A549 (cell line): ENCODE data around the gene COX19. TPM values are rescaled to one million over a fixed set of nuclear protein-coding genes. Genes with fewer than 3 reads are reported as not detected.
A peak's percentile ranks its signal among the peaks of the same experiment; 100 is the strongest.

Experiments
- ATAC-seq, 2 experiments: fragments of 200-7000 bp in 1 of 2; fragments of >200 bp in 1 of 2; cut with Nextera tagmentation in 1 of 2; cut with Tn5 transposase in 1 of 2; 3 replicates each; pipeline versions ENCODE4 v1.8.0 to v1.9.1; 2018 to 2020; ENCODE audit warnings: mild to moderate bottlenecking in 1 of 2, moderate library complexity in 1 of 2
- CTCF ChIA-PET: fragments of 300-600 bp; sonication (Branson Sonifier 250); formaldehyde crosslinking; extraction: SDS; loops from one replicate; lab custom pipeline; 2021; ENCODE audit warnings: antibody characterized with exemption, inconsistent platforms; lab: Yijun Ruan, JAX
- POLR2A ChIA-PET: fragments of 350-600 bp; formaldehyde crosslinking; extraction: SDS; loops from one replicate; lab custom pipeline; 2021; ENCODE audit warnings: antibody characterized with exemption, inconsistent platforms; lab: Yijun Ruan, JAX
- DNase-seq, 2 experiments: peaks; one replicate each; pipeline versions ENCODE4 v3.0.0 to v3.0.0-alpha.2; 2011 to 2016; ENCODE audit warnings: low read depth in 1 of 2, low spot score in 1 of 2
- FAIRE-seq: peaks from 2 replicates; lab custom pipeline; 2011; peaks lifted over from hg19 to GRCh38; lab: Jason Lieb, UNC
- H3K27ac ChIP-seq, 2 experiments: fragments of >200 bp; sonication (Bioruptor Twin); formaldehyde crosslinking; 3 replicates each; pipeline ENCODE4 v1.5.1; 2016 to 2017
- H3K4me1 ChIP-seq: fragments of >200 bp; sonication (Bioruptor Twin); formaldehyde crosslinking; 3 replicates; pipeline ENCODE4 v1.6.1; 2016
- H3K4me2 ChIP-seq: fragments of >200 bp; sonication (Bioruptor Twin); formaldehyde crosslinking; 3 replicates; pipeline ENCODE4 v1.6.1; 2016
- H3K4me3 ChIP-seq: fragments of >200 bp; sonication (Bioruptor Twin); formaldehyde crosslinking; 3 replicates; pipeline ENCODE4 v1.5.1; 2016
- H3K9me3 ChIP-seq: fragments of >200 bp; sonication (Bioruptor Twin); formaldehyde crosslinking; 3 replicates; pipeline ENCODE4 v1.6.1; 2016
- EHF ChIP-seq: fragments of 250-450 bp; sonication (Bioruptor Pico); IDR thresholded peaks from 2 replicates; pipeline ENCODE4 v1.5.0; 2020; ENCODE audit warnings: mild to moderate bottlenecking
- ESRRA ChIP-seq: fragments of 150-350 bp; IDR thresholded peaks from 2 replicates; pipeline ENCODE4 v1.6.1; 2014; ENCODE audit warnings: mild to moderate bottlenecking, low read length, borderline replicate concordance
- FOSL2 ChIP-seq, 2 experiments: fragments of 450-650 bp in 1 of 2; fragments of >200 bp in 1 of 2; sonication (Bioruptor Twin) in 1 of 2; formaldehyde crosslinking; IDR thresholded peaks; 2 replicates each; pipeline versions ENCODE4 v1.5.0 to v1.6.1; 2016 to 2020; ENCODE audit warnings: mild to moderate bottlenecking in 1 of 2, moderate library complexity in 1 of 2
- GATA3 ChIP-seq: IDR thresholded peaks from 2 replicates; pipeline ENCODE4 v1.6.1; 2012; ENCODE audit warnings: borderline replicate concordance
- HDAC2 ChIP-seq: fragments of 200-600 bp; sonication (generic); IDR thresholded peaks from 2 replicates; pipeline ENCODE4 v1.6.1; 2016
- HMGXB4 ChIP-seq: fragments of 250-450 bp; sonication (Bioruptor Pico); IDR thresholded peaks from 2 replicates; pipeline ENCODE4 v1.5.0; 2021; ENCODE audit warnings: mild to moderate bottlenecking, moderate library complexity, borderline replicate concordance
- JUN ChIP-seq, 2 experiments: fragments of >200 bp; sonication (Bioruptor Twin); formaldehyde crosslinking; IDR thresholded peaks; 2 replicates in 1 of 2; 3 replicates in 1 of 2; pipeline ENCODE4 v1.6.1; 2016 to 2017
- KDM1A ChIP-seq: fragments of 200-600 bp; sonication (generic); IDR thresholded peaks from 2 replicates; pipeline ENCODE4 v1.6.1; 2016; ENCODE audit warnings: low read depth, mild to moderate bottlenecking
- KDM5A ChIP-seq: fragments of 200-600 bp; sonication (generic); IDR thresholded peaks from 2 replicates; pipeline ENCODE4 v1.6.1; 2016; ENCODE audit warnings: antibody characterized with exemption, mild to moderate bottlenecking
- MAFK ChIP-seq: fragments of 450-650 bp; IDR thresholded peaks from 2 replicates; pipeline ENCODE4 v1.6.1; 2014; ENCODE audit not compliant: partially characterized antibody
- MAX ChIP-seq: IDR thresholded peaks from 2 replicates; pipeline ENCODE4 v1.6.1; 2012
- MAZ ChIP-seq: fragments of 150-350 bp; IDR thresholded peaks from 2 replicates; pipeline ENCODE4 v1.6.1; 2014; ENCODE audit warnings: antibody characterized with exemption, low read depth, low read length, borderline replicate concordance
- PHF8 ChIP-seq: fragments of 200-600 bp; sonication (generic); IDR thresholded peaks from 2 replicates; pipeline ENCODE4 v1.6.1; 2016; ENCODE audit warnings: low read depth, mild to moderate bottlenecking, antibody characterized with exemption, moderate library complexity, borderline replicate concordance
- POLR2AphosphoS2 ChIP-seq: conservative IDR thresholded peaks from 2 replicates; pipeline ENCODE4 v1.6.1; 2012; ENCODE audit warnings: low read length, improper control_type of control experiment, inconsistent platforms
- RAD21 ChIP-seq, 2 experiments: fragments of >200 bp in 1 of 2; sonication (Bioruptor Twin) in 1 of 2; formaldehyde crosslinking in 1 of 2; IDR thresholded peaks in 1 of 2; conservative IDR thresholded peaks in 1 of 2; 2 replicates in 1 of 2; 3 replicates in 1 of 2; pipeline ENCODE4 v1.6.1; 2012 to 2018; ENCODE audit warnings: inconsistent platforms in 1 of 2
- RNF2 ChIP-seq: fragments of 200-600 bp; sonication (generic); IDR thresholded peaks from 2 replicates; pipeline ENCODE4 v1.6.1; 2016; ENCODE audit warnings: low read depth, mild to moderate bottlenecking, antibody characterized with exemption, moderate library complexity, borderline replicate concordance
- SMC3 ChIP-seq: fragments of >200 bp; sonication (Bioruptor Twin); formaldehyde crosslinking; IDR thresholded peaks from 3 replicates; pipeline ENCODE4 v1.6.1; 2018; ENCODE audit warnings: inconsistent platforms
- SREBF2 ChIP-seq: fragments of 450-650 bp; IDR thresholded peaks from 2 replicates; pipeline ENCODE4 v1.6.1; 2014; ENCODE audit warnings: mild to moderate bottlenecking, moderate library complexity
- USF2 ChIP-seq: fragments of 450-650 bp; IDR thresholded peaks from 2 replicates; pipeline ENCODE4 v1.6.1; 2014; ENCODE audit warnings: antibody characterized with exemption
- WGBS: methylation state at CpG from one replicate; pipeline ENCODE4 v1.1.6; 2017; ENCODE audit errors: missing lambda C conversion rate; 5-methylcytosine and 5-hydroxymethylcytosine counted together
- polyA plus RNA-seq, 4 experiments: library from polyadenylated mRNA; depleted of rRNA in 3 of 4; stranded (reverse); fragments of >200 nt; fragmentation: RNase III in 1 of 4; extraction: RNeasy Plus Mini Kit Qiagen cat#74134 plus additional on column Dnase treatment in 1 of 4; gene quantifications; 2 replicates in 3 of 4; 3 replicates in 1 of 4; pipeline ENCODE4 v1.2.3, GENCODE V29; 2011 to 2017

The COX19 gene
- polyA plus RNA-seq, 2 of the 4 experiments (the other 2 are of a cell fraction), result 6.2 to 7.6 TPM

GRCh38 chr7:972676-973309, 2.6 kb downstream of the COX19 start:
- FAIRE-seq (no peak), ATAC-seq (no peak), DNase-seq (no peak)
- POLR2A ChIA-PET, result interaction anchor here (1.0 kb wide), 1 partner anchor 13 kb away, joined by 4 read pairs; no protein-coding TSS in a partner anchor
- CTCF ChIA-PET, result interaction anchor here (0.7 to 8.7 kb wide), 6 partner anchors 10 to 116 kb away, joined by 3 to 108 read pairs (median 3); no protein-coding TSS in a partner anchor
- no peaks in the 10 kb centered on the region for H3K9me3 ChIP-seq
- no peak overlapping the region for H3K27ac ChIP-seq
- 86% methylated on average over 10 of the region's 10 CpGs for WGBS
- H3K4me3 ChIP-seq, result no peak overlapping the region
- no peak overlapping the region; the same call in 2 of the 3 replicates for H3K4me2 ChIP-seq
- TF ChIP-seq MAFK (peak; percentile 67), PHF8 (no peak), FOSL2 (IDR thresholded peaks at IDR 0.05) (no peak), FOSL2 (CRISPR knock-in tag; IDR thresholded peaks at IDR 0.05) (no peak)
- H3K4me1 ChIP-seq, result peaks cover 20% of the 10 kb centered on the region

GRCh38 chr7:972110-972509, 3.2 kb downstream of the COX19 start:
- peaks cover 13% of the 10 kb centered on the region; the same call in 2 of the 3 replicates for H3K4me1 ChIP-seq
- 89% methylated on average over 12 of the region's 12 CpGs for WGBS
- CTCF ChIA-PET, result interaction anchor here (0.7 to 8.7 kb wide), 4 partner anchors 12 to 22 kb away, joined by 3 to 108 read pairs (median 3); no protein-coding TSS in a partner anchor
- FAIRE-seq, result no peak
- H3K27ac ChIP-seq, result no peak overlapping the region
- no peak for DNase-seq
- no peaks in the 10 kb centered on the region for H3K9me3 ChIP-seq
- H3K4me2 ChIP-seq, result no peak overlapping the region
- ATAC-seq, result no peak
- TF ChIP-seq SREBF2, result no peak
- TF ChIP-seq GATA3, result no peak
- TF ChIP-seq KDM1A, result no peak
- no peak for TF ChIP-seq RNF2
- TF ChIP-seq JUN (IDR thresholded peaks at IDR 0.05), result no peak
- TF ChIP-seq KDM5A, result no peak
- no peak for TF ChIP-seq RAD21 (conservative IDR thresholded peaks at IDR 0.05 in 1 of 2, IDR thresholded peaks at IDR 0.05 in 1 of 2)
- TF ChIP-seq USF2, result no peak
- TF ChIP-seq POLR2AphosphoS2, result no peak
- no peak for TF ChIP-seq MAX
- no peak for TF ChIP-seq SMC3
- no peak for TF ChIP-seq EHF (CRISPR knock-in tag)
- no peak for TF ChIP-seq HMGXB4 (CRISPR knock-in tag)
- no peak for TF ChIP-seq PHF8
- no peak for TF ChIP-seq HDAC2
- TF ChIP-seq, all 56 proteins: peak for 0
- POLR2A ChIA-PET, result no interaction called here
- H3K4me3 ChIP-seq, result no peak overlapping the region

GRCh38 chr7:970744-971143, 4.6 kb downstream of the COX19 start:
- no peaks in the 10 kb centered on the region for H3K9me3 ChIP-seq
- H3K27ac ChIP-seq, result no peak overlapping the region
- no peak overlapping the region for H3K4me3 ChIP-seq
- FAIRE-seq, result no peak
- WGBS, result 91% methylated on average over 6 of the region's 6 CpGs
- POLR2A ChIA-PET, result no interaction called here
- no peak overlapping the region for H3K4me2 ChIP-seq
- peaks cover 13% of the 10 kb centered on the region; the same call in 2 of the 3 replicates for H3K4me1 ChIP-seq
- TF ChIP-seq MAFK (peak; percentile 84), MAZ (no peak), HDAC2 (no peak), ESRRA (no peak)
- DNase-seq, result no peak
- CTCF ChIA-PET, result interaction anchor here (0.7 kb wide), 1 partner anchor 703 kb away, joined by 3 read pairs; no protein-coding TSS in a partner anchor
- ATAC-seq, result no peak
